Keratinocyte (primary cell): ENCODE measurements around the gene OSTF1.

Experiments
- EZH2 ChIP-seq: IDR thresholded peaks from one replicate; pipeline ENCODE4 v1.6.1; 2012; ENCODE audit warnings: inconsistent platforms, mild to moderate bottlenecking, low read length, moderate library complexity
- TF ChIP-seq, protein P1 (sequence below), 3 experiments: IDR thresholded peaks in 1 of 3; conservative IDR thresholded peaks in 1 of 3; optimal IDR thresholded peaks in 1 of 3; 2 replicates in 2 of 3; 3 replicates in 1 of 3; pipeline versions ENCODE3 to v1.5.1; 2011; ENCODE audit warnings: low read length in 3 of 3, mild to moderate bottlenecking in 3 of 3, moderate library complexity in 2 of 3, control low read depth in 1 of 3, inconsistent platforms in 1 of 3; ENCODE audit not compliant: insufficient read depth in 2 of 3; ENCODE audit errors: extremely low read depth in 1 of 3

DNA sequence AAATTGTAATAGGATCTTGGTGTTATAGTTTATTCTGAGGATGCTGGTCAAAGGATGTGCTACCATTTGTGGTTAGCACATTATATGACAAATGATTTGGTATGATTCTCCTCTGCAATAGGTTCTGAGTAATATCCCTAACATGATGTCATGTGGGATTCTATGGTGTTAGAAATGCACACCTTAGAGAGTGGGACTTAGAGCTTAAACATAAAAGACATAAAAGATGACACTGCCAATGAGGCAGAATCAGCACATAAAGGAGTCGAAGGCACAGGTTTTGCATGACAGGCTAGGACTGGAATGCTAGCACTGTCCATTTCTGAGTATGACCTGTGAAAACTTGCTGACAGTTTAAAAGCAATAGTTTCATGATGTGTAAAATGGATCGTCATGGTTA is 100.4 kb downstream of the OSTF1 start:
- TF ChIP-seq, protein P1, sequence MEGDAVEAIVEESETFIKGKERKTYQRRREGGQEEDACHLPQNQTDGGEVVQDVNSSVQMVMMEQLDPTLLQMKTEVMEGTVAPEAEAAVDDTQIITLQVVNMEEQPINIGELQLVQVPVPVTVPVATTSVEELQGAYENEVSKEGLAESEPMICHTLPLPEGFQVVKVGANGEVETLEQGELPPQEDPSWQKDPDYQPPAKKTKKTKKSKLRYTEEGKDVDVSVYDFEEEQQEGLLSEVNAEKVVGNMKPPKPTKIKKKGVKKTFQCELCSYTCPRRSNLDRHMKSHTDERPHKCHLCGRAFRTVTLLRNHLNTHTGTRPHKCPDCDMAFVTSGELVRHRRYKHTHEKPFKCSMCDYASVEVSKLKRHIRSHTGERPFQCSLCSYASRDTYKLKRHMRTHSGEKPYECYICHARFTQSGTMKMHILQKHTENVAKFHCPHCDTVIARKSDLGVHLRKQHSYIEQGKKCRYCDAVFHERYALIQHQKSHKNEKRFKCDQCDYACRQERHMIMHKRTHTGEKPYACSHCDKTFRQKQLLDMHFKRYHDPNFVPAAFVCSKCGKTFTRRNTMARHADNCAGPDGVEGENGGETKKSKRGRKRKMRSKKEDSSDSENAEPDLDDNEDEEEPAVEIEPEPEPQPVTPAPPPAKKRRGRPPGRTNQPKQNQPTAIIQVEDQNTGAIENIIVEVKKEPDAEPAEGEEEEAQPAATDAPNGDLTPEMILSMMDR (optimal IDR thresholded peaks at IDR 0.05 in 1 of 3, IDR thresholded peaks at IDR 0.05 in 1 of 3, conservative IDR thresholded peaks at IDR 0.05 in 1 of 3; ENCODE audit: extremely low read depth in 1 of 3, insufficient read depth in 2 of 3, low read length in 3 of 3): no peak
- TF ChIP-seq EZH2: no peak
